Loucy (cell line): Measurements from ENCODE around the gene DNAI1.
A peak's percentile ranks its signal among the peaks of the same experiment; 100 is the strongest.

ENCODE experiments used
- H2AFZ ChIP-seq: fragments of 200-600 bp; sonication (generic); 2 replicates; pipeline ENCODE4 v1.6.0; 2016; ENCODE audit warnings: antibody characterized with exemption, mild to moderate bottlenecking, low read length, moderate library complexity
- H3F3A ChIP-seq: fragments of 200-600 bp; 2 replicates; pipeline ENCODE4 v1.6.0; 2016; ENCODE audit warnings: antibody characterized with exemption, low read depth, mild to moderate bottlenecking
- H3K27me3 ChIP-seq: fragments of 200-600 bp; sonication (generic); 2 replicates; pipeline ENCODE4 v1.6.1; 2014; ENCODE audit warnings: low read length, mild to moderate bottlenecking; ENCODE audit not compliant: insufficient read depth, poor library complexity, severe bottlenecking
- H3K36me3 ChIP-seq: fragments of 200-600 bp; sonication (generic); 2 replicates; pipeline ENCODE4 v1.6.1; 2016; ENCODE audit warnings: low read length; ENCODE audit not compliant: insufficient read depth
- H3K4me1 ChIP-seq: fragments of 200-600 bp; sonication (generic); 2 replicates; pipeline ENCODE4 v1.5.1; 2014; ENCODE audit warnings: low read length, mild to moderate bottlenecking; ENCODE audit not compliant: insufficient read depth, poor library complexity, severe bottlenecking
- H3K4me2 ChIP-seq: fragments of 200-600 bp; sonication (generic); 2 replicates; pipeline ENCODE4 v1.6.0; 2014; ENCODE audit warnings: antibody characterized with exemption, low read length, low read depth, mild to moderate bottlenecking; ENCODE audit not compliant: poor library complexity, severe bottlenecking
- H3K4me3 ChIP-seq: fragments of 200-600 bp; sonication (generic); 2 replicates; pipeline ENCODE4 v1.5.1; 2014; ENCODE audit warnings: low read length, mild to moderate bottlenecking, mixed read lengths; ENCODE audit not compliant: poor library complexity, severe bottlenecking
- H3K79me2 ChIP-seq: fragments of 200-600 bp; sonication (generic); 2 replicates; pipeline ENCODE4 v1.6.1; 2014; ENCODE audit warnings: low read length; ENCODE audit not compliant: insufficient read depth
- H3K9ac ChIP-seq: fragments of 200-600 bp; sonication (generic); 2 replicates; pipeline ENCODE4 v1.6.0; 2014; ENCODE audit warnings: mild to moderate bottlenecking, low read depth, low read length, moderate library complexity; ENCODE audit not compliant: poor library complexity, severe bottlenecking
- H3K9me2 ChIP-seq: fragments of 200-600 bp; sonication (generic); replicated peaks from 2 replicates; pipeline ENCODE4 v1.6.1; 2016; ENCODE audit warnings: low read depth, low read length, mixed read lengths
- H3K9me3 ChIP-seq: fragments of 200-600 bp; sonication (generic); 2 replicates; pipeline ENCODE4 v1.6.1; 2014; ENCODE audit warnings: mild to moderate bottlenecking, antibody characterized with exemption, low read length, low read depth; ENCODE audit not compliant: insufficient read depth
- H4K20me1 ChIP-seq: fragments of 200-600 bp; sonication (generic); 2 replicates; pipeline ENCODE4 v1.6.0; 2014; ENCODE audit warnings: antibody characterized with exemption, low read length, mild to moderate bottlenecking; ENCODE audit not compliant: insufficient read depth, poor library complexity, severe bottlenecking
- EZH2phosphoT487 ChIP-seq: fragments of 200-600 bp; IDR thresholded peaks from 2 replicates; pipeline ENCODE4 v1.6.1; 2018; ENCODE audit warnings: antibody characterized with exemption, mild to moderate bottlenecking, moderate library complexity, borderline replicate concordance
- TF ChIP-seq, protein P1 (sequence below): fragments of 200-600 bp; sonication (generic); conservative IDR thresholded peaks from 2 replicates; pipeline ENCODE4 v1.5.1; 2014; ENCODE audit warnings: mild to moderate bottlenecking, antibody characterized with exemption, low read length

DNAI1 gene

DNA sequence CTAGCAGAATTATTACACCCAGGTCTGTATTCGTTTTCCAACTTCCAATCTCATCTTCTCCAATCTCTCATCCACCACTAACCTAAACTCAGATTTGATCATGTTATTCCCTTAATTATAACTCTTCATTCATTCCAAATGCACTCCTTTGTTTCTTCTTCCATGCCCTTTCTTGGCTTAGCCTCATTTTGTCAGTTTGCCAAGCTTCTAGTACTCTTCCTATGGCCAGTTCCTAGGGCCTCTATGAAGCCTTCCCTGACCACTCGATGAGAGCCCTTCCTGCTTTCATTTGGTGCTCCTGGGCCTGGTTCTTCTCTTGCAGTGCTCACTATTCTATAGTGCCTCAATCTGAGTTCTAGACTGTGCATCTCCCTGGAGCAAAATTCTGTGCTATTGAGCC is 6.0 kb upstream of the DNAI1 start:
- H3K4me2 ChIP-seq, result no peak overlapping the region
- no peak overlapping the region for H3K9ac ChIP-seq
- H3K9me2 ChIP-seq, result no peaks in the 10 kb centered on the region
- H3K4me1 ChIP-seq, result peaks cover 26% of the 10 kb centered on the region
- H3K36me3 ChIP-seq, result no peaks in the 10 kb centered on the region
- H3K4me3 ChIP-seq, result no peak overlapping the region
- 0 out of 2 replicates have a peak, but pooled peaks cover 5% of the 10 kb centered on the region for H3F3A ChIP-seq
- no peaks in the 10 kb centered on the region for H4K20me1 ChIP-seq
- no peak overlapping the region for H2AFZ ChIP-seq
- no peak for TF ChIP-seq EZH2phosphoT487
- TF ChIP-seq, protein P1, sequence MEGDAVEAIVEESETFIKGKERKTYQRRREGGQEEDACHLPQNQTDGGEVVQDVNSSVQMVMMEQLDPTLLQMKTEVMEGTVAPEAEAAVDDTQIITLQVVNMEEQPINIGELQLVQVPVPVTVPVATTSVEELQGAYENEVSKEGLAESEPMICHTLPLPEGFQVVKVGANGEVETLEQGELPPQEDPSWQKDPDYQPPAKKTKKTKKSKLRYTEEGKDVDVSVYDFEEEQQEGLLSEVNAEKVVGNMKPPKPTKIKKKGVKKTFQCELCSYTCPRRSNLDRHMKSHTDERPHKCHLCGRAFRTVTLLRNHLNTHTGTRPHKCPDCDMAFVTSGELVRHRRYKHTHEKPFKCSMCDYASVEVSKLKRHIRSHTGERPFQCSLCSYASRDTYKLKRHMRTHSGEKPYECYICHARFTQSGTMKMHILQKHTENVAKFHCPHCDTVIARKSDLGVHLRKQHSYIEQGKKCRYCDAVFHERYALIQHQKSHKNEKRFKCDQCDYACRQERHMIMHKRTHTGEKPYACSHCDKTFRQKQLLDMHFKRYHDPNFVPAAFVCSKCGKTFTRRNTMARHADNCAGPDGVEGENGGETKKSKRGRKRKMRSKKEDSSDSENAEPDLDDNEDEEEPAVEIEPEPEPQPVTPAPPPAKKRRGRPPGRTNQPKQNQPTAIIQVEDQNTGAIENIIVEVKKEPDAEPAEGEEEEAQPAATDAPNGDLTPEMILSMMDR, result no peak
- no peaks in the 10 kb centered on the region for H3K9me3 ChIP-seq
- H3K27me3 ChIP-seq, result no peaks in the 10 kb centered on the region
- H3K79me2 ChIP-seq, result peaks cover 2% of the 10 kb centered on the region; the same call in 1 of the 2 replicates

DNA sequence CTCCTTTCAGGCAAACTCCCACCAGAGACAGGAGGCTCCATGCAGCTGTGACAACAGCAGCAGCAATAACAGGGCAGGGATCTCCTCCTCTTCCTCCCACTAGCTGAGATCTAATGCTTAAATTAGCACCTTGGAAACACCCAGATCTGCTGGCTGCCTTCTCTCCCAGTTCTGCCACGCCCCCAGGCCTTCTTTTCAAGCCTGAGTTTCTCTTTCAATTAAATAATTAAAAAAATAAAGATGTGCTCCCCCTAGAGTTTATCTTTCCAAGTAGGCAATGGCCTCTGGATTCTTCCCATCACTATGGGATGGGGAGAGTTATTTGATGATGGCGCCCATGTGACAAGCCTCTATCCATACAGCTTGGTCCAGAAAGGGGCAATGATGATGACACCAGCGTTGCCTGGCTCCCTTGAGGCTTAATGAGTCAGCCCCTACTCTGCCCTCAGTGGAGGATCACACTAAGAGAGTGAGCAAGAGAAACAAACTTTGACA is 4.0 kb upstream of the DNAI1 start:
- no peak overlapping the region for H3K9ac ChIP-seq
- H3K9me2 ChIP-seq, result no peaks in the 10 kb centered on the region
- TF ChIP-seq, protein P1, result peak; percentile 40
- no peak for TF ChIP-seq EZH2phosphoT487
- H3K9me3 ChIP-seq, result no peaks in the 10 kb centered on the region
- no peak overlapping the region for H2AFZ ChIP-seq
- H3K36me3 ChIP-seq, result no peaks in the 10 kb centered on the region
- 0 out of 2 replicates have a peak, but pooled peaks cover 5% of the 10 kb centered on the region for H3F3A ChIP-seq
- no peaks in the 10 kb centered on the region for H4K20me1 ChIP-seq
- H3K4me3 ChIP-seq, result no peak overlapping the region
- no peak overlapping the region for H3K4me2 ChIP-seq
- no peaks in the 10 kb centered on the region for H3K27me3 ChIP-seq
- H3K4me1 ChIP-seq, result peaks cover 30% of the 10 kb centered on the region
- peaks cover 5% of the 10 kb centered on the region; the same call in 1 of the 2 replicates for H3K79me2 ChIP-seq

DNA sequence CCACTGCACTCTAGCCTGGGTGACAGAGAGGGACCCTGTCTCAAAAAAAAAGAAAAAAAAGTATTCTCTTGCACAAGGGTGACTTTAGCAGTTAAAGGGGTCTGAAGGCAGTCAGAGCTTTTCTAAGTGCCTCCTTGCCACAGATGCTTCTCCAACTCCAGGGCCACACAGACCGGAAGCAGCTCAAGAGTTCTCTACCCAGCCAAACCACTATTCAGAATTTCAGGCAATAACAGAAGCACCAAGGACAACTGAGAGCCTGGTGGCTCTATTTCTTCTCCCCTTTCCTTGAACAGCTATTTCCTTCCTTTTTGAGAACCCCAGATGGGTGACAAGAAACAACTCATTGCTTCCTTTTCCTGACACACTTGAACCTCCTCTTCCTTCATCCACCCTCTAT is 2.5 kb upstream of the DNAI1 start:
- H2AFZ ChIP-seq, result no peak overlapping the region
- H3K9me3 ChIP-seq, result no peaks in the 10 kb centered on the region
- no peaks in the 10 kb centered on the region for H3K27me3 ChIP-seq
- H3K9me2 ChIP-seq, result no peaks in the 10 kb centered on the region
- H3K4me1 ChIP-seq, result peaks cover 30% of the 10 kb centered on the region
- no peaks in the 10 kb centered on the region for H3K36me3 ChIP-seq
- peak overlapping the region; percentile 92 for H3K4me2 ChIP-seq
- 0 out of 2 replicates have a peak, but pooled peaks cover 5% of the 10 kb centered on the region for H3F3A ChIP-seq
- no peaks in the 10 kb centered on the region for H4K20me1 ChIP-seq
- H3K9ac ChIP-seq, result peak overlapping the region; percentile 37
- peaks cover 5% of the 10 kb centered on the region; the same call in 1 of the 2 replicates for H3K79me2 ChIP-seq
- no peak overlapping the region for H3K4me3 ChIP-seq
- no peak for TF ChIP-seq EZH2phosphoT487
- TF ChIP-seq, protein P1, result no peak
